ES-I3 (cell line): Measurements from ENCODE around the gene COPS4.
"Not testable (repeated sequence)": the region's sequence is repeated elsewhere in the genome, so short reads cannot be mapped to it uniquely, and the experiment has no call there.

ENCODE experiments used
- H3K36me3 ChIP-seq: 2 replicates; pipeline ENCODE4 v1.6.1; 2013; ENCODE audit warnings: mild to moderate bottlenecking, low read length, control low read depth, moderate library complexity; ENCODE audit not compliant: insufficient read depth
- H3K4me1 ChIP-seq: 2 replicates; pipeline ENCODE4 v1.6.1; 2013; ENCODE audit warnings: mild to moderate bottlenecking, control low read depth, low read length; ENCODE audit not compliant: insufficient read depth
- H3K9ac ChIP-seq: 2 replicates; pipeline ENCODE4 v1.6.1; 2013; ENCODE audit warnings: low read depth, mild to moderate bottlenecking, low read length, moderate library complexity
- H3K9me3 ChIP-seq: 2 replicates; pipeline ENCODE4 v1.6.1; 2013; ENCODE audit warnings: mild to moderate bottlenecking, low read length, moderate library complexity; ENCODE audit not compliant: control insufficient read depth, insufficient read depth

Gene COPS4

GRCh38 chr4:83046693-83047473 is 11.9 kb downstream of the COPS4 start:
- H3K4me1 ChIP-seq: no peaks in the 10 kb centered on the region
- H3K9ac ChIP-seq: no peak overlapping the region
- H3K36me3 ChIP-seq: no peaks in the 10 kb centered on the region
- H3K9me3 ChIP-seq: no peaks in the 10 kb centered on the region

GRCh38 chr4:83048781-83049180 is 13.8 kb downstream of the COPS4 start:
- H3K9me3 ChIP-seq, H3K9ac ChIP-seq, H3K4me1 ChIP-seq, H3K36me3 ChIP-seq: not testable (repeated sequence)

- Histone ChIP-seq H3K9ac (no peak overlapping the region), H3K9me3 (no peaks in the 10 kb centered on the region), H3K4me1 (no peaks in the 10 kb centered on the region), H3K36me3 (no peaks in the 10 kb centered on the region)
Measured at GRCh38 chr4:83054928-83055327, 19.9 kb downstream of the COPS4 start.

- no peaks in the 10 kb centered on the region for H3K9me3 ChIP-seq
- no peak overlapping the region for H3K9ac ChIP-seq
- no peaks in the 10 kb centered on the region for H3K36me3 ChIP-seq
- no peaks in the 10 kb centered on the region for H3K4me1 ChIP-seq
Measured at GRCh38 chr4:83062739-83063138, 27.8 kb downstream of the COPS4 start.

GRCh38 chr4:83065266-83065665 is 30.3 kb downstream of the COPS4 start:
- Histone ChIP-seq H3K9me3 (no peaks in the 10 kb centered on the region), H3K9ac (no peak overlapping the region), H3K4me1 (no peaks in the 10 kb centered on the region), H3K36me3 (no peaks in the 10 kb centered on the region)

GRCh38 chr4:83067058-83067639 is 32.2 kb downstream of the COPS4 start:
- H3K36me3 ChIP-seq: no peaks in the 10 kb centered on the region
- no peak overlapping the region for H3K9ac ChIP-seq
- no peaks in the 10 kb centered on the region for H3K4me1 ChIP-seq
- H3K9me3 ChIP-seq: no peaks in the 10 kb centered on the region

- no peaks in the 10 kb centered on the region for H3K4me1 ChIP-seq
- no peaks in the 10 kb centered on the region for H3K9me3 ChIP-seq
- H3K9ac ChIP-seq: no peak overlapping the region
- peaks cover 8% of the 10 kb centered on the region; the same call in 1 of the 2 replicates for H3K36me3 ChIP-seq
Measured at GRCh38 chr4:83071116-83071515, 36.1 kb downstream of the COPS4 start.

GRCh38 chr4:83074086-83074704 is 39.2 kb downstream of the COPS4 start:
- no peaks in the 10 kb centered on the region for H3K4me1 ChIP-seq
- H3K36me3 ChIP-seq: peaks cover 8% of the 10 kb centered on the region; the same call in 1 of the 2 replicates
- H3K9me3 ChIP-seq: no peaks in the 10 kb centered on the region
- no peak overlapping the region for H3K9ac ChIP-seq

- not testable (repeated sequence) for H3K36me3 ChIP-seq, H3K9me3 ChIP-seq, H3K4me1 ChIP-seq, H3K9ac ChIP-seq
Measured at GRCh38 chr4:83074783-83075182, 39.8 kb downstream of the COPS4 start.

- no peaks in the 10 kb centered on the region for H3K9me3 ChIP-seq
- H3K9ac ChIP-seq: no peak overlapping the region
Measured at GRCh38 chr4:83075311-83076095, 40.5 kb downstream of the COPS4 start.

GRCh38 chr4:83080561-83080960 is 45.6 kb downstream of the COPS4 start:
- Histone ChIP-seq H3K36me3 (peaks cover 4% of the 10 kb centered on the region; the same call in 1 of the 2 replicates), H3K9ac (no peak overlapping the region), H3K9me3 (no peaks in the 10 kb centered on the region), H3K4me1 (no peaks in the 10 kb centered on the region)

More at GRCh38 chr4:83075311-83076095, 40.5 kb downstream of the COPS4 start:
- H3K36me3 ChIP-seq: peaks cover 8% of the 10 kb centered on the region; the same call in 1 of the 2 replicates
- no peaks in the 10 kb centered on the region for H3K4me1 ChIP-seq

- Histone ChIP-seq H3K9me3 (no peaks in the 10 kb centered on the region), H3K36me3 (no peaks in the 10 kb centered on the region), H3K4me1 (no peaks in the 10 kb centered on the region), H3K9ac (no peak overlapping the region)
Measured at GRCh38 chr4:83082777-83083176, 47.8 kb downstream of the COPS4 start.

- Histone ChIP-seq H3K9ac (no peak overlapping the region), H3K9me3 (no peaks in the 10 kb centered on the region), H3K4me1 (no peaks in the 10 kb centered on the region), H3K36me3 (no peaks in the 10 kb centered on the region)
Measured at GRCh38 chr4:83083925-83084475, 49.0 kb downstream of the COPS4 start.

- H3K4me1 ChIP-seq, H3K9ac ChIP-seq, H3K36me3 ChIP-seq, H3K9me3 ChIP-seq: not testable (repeated sequence)
Measured at GRCh38 chr4:83084956-83085355, 50.0 kb downstream of the COPS4 start.
